Astrocyte of the hippocampus (primary cell): Measurements from ENCODE around the gene SCD5.
A peak's percentile ranks its signal among the peaks of the same experiment; 100 is the strongest.

Experiments used
- DNase-seq: peaks from one replicate; pipeline ENCODE4 v3.0.0; 2011; ENCODE audit warnings: low read depth, low spot score

The SCD5 gene

GRCh38 chr4:82594456-82594855, 204.1 kb downstream of the SCD5 start:
- peak; percentile 37 for DNase-seq

GRCh38 chr4:82593411-82593810, 205.2 kb downstream of the SCD5 start:
- DNase-seq, result no peak

GRCh38 chr4:82592639-82593038, 206.0 kb downstream of the SCD5 start:
- DNase-seq, result no peak

GRCh38 chr4:82591592-82591991, 207.0 kb downstream of the SCD5 start:
- no peak for DNase-seq

GRCh38 chr4:82589756-82590155, 208.8 kb downstream of the SCD5 start:
- DNase-seq, result no peak

- no peak for DNase-seq
Observed at GRCh38 chr4:82588771-82589270, 209.8 kb downstream of the SCD5 start.

- no peak for DNase-seq
Observed at GRCh38 chr4:82587826-82588540, 210.6 kb downstream of the SCD5 start.

GRCh38 chr4:82585690-82586435, 212.7 kb downstream of the SCD5 start:
- no peak for DNase-seq

GRCh38 chr4:82584931-82585330, 213.7 kb downstream of the SCD5 start:
- no peak for DNase-seq

GRCh38 chr4:82583897-82584587, 214.6 kb downstream of the SCD5 start:
- DNase-seq, result no peak

- DNase-seq, result no peak
Observed at GRCh38 chr4:82579932-82580331, 218.7 kb downstream of the SCD5 start.
